NB4 (cell line): ENCODE measurements around the gene SMARCA4.

Experiments used
- DNase-seq: peaks from one replicate; pipeline ENCODE4 v3.0.0; 2010; ENCODE audit warnings: low read depth
- H3K4me3 ChIP-seq: one replicate; pipeline ENCODE4 v1.5.1; 2011; ENCODE audit warnings: mild to moderate bottlenecking, low read depth, low read length, moderate library complexity
- MYC ChIP-seq: IDR thresholded peaks from 2 replicates; pipeline ENCODE4 v1.6.1; 2011; ENCODE audit warnings: low read depth, low read length
- POLR2A ChIP-seq: IDR thresholded peaks from 2 replicates; pipeline ENCODE4 v1.6.1; 2011; ENCODE audit warnings: mild to moderate bottlenecking; ENCODE audit not compliant: insufficient read length; ENCODE audit errors: extremely low read depth
- TF ChIP-seq, protein P1 (sequence below): IDR thresholded peaks from one replicate; pipeline ENCODE4 v1.5.1; 2012; ENCODE audit warnings: low read depth, low read length
- TF ChIP-seq, protein P2 (sequence below): IDR thresholded peaks from 2 replicates; pipeline ENCODE4 v1.6.1; 2011; ENCODE audit warnings: low read depth, low read length

Gene SMARCA4

DNA sequence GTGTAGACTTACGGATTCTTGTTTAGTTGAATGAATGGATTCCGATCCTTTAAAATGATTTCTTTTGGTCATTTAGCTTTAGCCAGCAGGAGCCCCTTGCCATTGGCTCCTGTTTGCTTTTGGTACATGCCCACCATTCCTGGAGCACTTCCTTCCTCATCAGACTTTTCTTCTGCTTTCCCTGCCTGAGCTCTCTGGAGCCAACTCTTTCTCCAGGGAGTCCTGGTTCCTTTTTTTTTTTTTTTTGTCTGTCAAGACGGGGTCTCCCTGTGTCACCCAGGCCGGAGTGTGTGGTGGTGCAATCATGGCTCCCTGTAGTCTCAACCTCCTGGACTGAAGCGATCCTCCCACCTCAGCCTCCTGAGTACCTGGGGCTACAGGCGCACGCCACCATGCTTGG is 37.8 kb downstream of the SMARCA4 start:
- H3K4me3 ChIP-seq, result no peak overlapping the region
- no peak for DNase-seq
- TF ChIP-seq POLR2A (no peak), MYC (no peak)
- TF ChIP-seq, protein P1, sequence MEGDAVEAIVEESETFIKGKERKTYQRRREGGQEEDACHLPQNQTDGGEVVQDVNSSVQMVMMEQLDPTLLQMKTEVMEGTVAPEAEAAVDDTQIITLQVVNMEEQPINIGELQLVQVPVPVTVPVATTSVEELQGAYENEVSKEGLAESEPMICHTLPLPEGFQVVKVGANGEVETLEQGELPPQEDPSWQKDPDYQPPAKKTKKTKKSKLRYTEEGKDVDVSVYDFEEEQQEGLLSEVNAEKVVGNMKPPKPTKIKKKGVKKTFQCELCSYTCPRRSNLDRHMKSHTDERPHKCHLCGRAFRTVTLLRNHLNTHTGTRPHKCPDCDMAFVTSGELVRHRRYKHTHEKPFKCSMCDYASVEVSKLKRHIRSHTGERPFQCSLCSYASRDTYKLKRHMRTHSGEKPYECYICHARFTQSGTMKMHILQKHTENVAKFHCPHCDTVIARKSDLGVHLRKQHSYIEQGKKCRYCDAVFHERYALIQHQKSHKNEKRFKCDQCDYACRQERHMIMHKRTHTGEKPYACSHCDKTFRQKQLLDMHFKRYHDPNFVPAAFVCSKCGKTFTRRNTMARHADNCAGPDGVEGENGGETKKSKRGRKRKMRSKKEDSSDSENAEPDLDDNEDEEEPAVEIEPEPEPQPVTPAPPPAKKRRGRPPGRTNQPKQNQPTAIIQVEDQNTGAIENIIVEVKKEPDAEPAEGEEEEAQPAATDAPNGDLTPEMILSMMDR, result no peak
- TF ChIP-seq, protein P2, sequence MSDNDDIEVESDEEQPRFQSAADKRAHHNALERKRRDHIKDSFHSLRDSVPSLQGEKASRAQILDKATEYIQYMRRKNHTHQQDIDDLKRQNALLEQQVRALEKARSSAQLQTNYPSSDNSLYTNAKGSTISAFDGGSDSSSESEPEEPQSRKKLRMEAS, result no peak

DNA sequence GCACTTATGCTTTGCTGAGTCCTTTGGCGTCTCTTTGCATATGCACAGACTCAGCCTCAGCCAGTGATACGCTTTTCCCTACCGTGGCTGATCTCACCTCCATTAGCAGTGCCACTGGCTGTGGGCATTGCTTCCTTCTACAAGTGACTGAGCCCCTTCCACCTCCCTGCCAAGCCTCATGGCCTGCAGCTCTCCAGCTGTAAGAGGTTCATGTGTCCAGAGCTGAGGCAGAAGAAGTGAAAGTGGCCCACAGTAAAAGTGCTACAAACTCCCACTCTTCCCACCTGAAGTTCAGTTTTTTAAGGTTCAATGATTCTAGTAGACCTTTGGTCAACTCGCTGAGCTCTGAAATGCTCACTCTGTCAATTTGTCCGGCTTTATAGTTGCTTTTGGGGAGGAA is 44.7 kb downstream of the SMARCA4 start:
- TF ChIP-seq MYC (no peak), POLR2A (no peak)
- TF ChIP-seq, protein P1, result no peak
- TF ChIP-seq, protein P2, result no peak
- DNase-seq, result no peak
- H3K4me3 ChIP-seq, result no peak overlapping the region

DNA sequence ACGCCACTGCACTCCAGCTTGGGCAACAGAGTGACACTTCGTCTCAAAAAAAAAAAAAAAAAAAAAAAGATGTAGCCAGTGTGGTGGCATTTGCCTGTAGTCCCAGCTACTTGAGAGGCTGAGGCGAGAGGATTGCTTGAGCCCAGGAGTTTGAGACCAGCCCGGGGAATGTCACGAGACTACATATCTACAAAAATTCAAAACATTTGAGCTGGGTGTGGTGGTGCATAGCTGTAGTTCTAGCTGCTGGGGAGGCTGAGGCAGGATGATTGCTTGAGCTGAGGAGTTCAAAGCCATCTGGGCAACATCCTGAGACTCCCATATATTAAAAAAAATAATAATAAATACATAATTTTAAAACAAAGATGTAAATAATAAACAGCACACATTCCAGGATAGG is 46.6 kb downstream of the SMARCA4 start:
- TF ChIP-seq, protein P2, result no peak
- TF ChIP-seq, protein P1, result no peak
- TF ChIP-seq POLR2A (no peak), MYC (no peak)
- H3K4me3 ChIP-seq, result no peak overlapping the region
- no peak for DNase-seq

DNA sequence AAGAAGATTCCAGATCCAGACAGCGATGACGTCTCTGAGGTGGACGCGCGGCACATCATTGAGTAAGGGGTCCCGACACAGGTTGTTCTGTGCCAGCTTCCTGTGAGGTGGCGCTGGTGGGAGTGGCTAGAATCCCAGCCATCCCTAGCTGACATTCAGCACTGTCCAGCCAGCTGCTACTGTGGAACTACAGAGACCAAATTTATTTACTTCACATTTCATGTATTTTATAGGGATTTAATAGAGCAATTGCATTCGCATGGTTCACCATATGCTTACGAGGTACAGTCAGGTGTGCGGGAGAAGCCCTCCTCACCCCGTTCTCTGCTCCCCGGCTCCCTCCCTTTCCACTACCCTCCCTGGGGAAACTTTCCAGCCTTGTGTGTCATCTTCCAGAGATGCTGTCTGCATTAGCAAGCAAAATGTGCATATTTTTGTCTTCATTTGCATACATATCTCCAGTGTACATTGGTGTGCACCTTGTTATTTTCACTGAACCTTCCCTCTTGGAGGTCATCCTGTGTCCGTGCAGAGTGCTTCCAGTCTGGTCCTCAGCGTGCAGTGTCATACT is 47.2 kb downstream of the SMARCA4 start:
- TF ChIP-seq POLR2A (no peak), MYC (no peak)
- TF ChIP-seq, protein P1, result no peak
- TF ChIP-seq, protein P2, result no peak
- no peak overlapping the region for H3K4me3 ChIP-seq
- DNase-seq, result no peak

DNA sequence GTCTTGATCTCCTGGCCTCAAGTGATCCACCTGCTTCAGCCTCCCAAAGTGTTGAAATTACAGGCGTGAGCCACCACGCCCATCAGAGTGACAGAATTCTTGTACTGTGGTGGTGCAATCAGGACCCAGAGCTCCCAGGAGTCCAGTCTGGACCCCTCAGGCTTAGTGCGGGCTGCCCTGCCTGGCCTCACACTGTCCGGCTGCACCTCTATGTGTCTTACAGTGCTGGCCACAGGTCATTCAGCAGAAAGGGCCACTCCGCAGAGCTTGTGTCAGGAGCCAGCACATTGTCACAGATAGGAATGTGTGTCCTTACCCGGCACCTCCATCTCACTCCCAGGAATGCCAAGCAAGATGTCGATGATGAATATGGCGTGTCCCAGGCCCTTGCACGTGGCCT is 49.2 kb downstream of the SMARCA4 start:
- H3K4me3 ChIP-seq, result no peak overlapping the region
- TF ChIP-seq, protein P1, result no peak
- no peak for TF ChIP-seq MYC
- TF ChIP-seq POLR2A, result no peak
- TF ChIP-seq, protein P2, result no peak
- no peak for DNase-seq

DNA sequence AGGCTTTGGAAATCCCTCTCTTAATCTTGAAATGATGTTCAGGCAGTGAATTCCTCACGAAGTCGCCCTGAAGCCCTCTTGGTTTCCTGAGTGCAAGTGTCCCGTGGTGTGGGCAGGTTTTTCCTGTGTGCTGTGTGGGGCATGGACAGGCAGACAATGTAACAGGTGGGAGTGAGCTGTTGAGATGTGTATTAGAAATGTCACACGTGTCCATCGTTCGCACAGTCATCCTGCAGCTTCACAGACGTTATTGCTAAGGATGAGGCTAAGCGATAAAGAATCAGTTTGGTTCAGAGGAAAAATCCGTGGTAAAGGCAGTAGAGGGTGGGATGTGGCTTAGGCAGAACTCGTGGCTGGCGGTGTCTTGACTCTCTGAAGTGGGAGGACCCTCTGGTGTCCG is 51.7 kb downstream of the SMARCA4 start:
- no peak overlapping the region for H3K4me3 ChIP-seq
- no peak for DNase-seq
- TF ChIP-seq, protein P2, result no peak
- TF ChIP-seq POLR2A (no peak), MYC (no peak)
- TF ChIP-seq, protein P1, result no peak
